NCI-H2196 treated with DMSO at 0.1 percent for 48 hours (cell line): ENCODE results near the gene SCLY.
"Not testable (repeated sequence)": the region's sequence is repeated elsewhere in the genome, so short reads cannot be mapped to it uniquely, and the experiment has no call there.

ENCODE experiments used
- DNase-seq: peaks from one replicate; lab custom pipeline; 2025; ENCODE audit not compliant: unreplicated experiment; lab: John Stamatoyannopoulos, UW

The SCLY gene

DNA sequence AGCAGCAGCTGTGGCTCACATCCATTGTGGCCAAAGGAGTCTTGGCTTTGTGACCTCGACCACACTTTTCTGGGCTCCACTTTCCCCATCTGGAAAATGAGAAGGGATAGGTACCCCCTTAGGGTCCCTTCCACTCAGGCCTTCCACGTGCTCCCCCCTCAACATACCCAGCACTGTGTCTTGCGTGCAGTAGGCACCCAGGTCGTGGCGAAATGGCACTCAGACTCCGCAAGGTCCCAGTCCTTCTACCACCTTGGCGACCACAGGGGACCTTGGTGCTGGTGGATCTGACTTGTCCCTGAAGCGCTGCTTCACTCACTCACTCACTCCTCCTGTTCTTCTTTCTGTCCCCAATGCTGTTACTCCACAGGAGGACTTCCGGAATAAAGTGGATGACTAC lies 19.9 kb upstream of the SCLY start:
- DNase-seq, result no peak

DNA sequence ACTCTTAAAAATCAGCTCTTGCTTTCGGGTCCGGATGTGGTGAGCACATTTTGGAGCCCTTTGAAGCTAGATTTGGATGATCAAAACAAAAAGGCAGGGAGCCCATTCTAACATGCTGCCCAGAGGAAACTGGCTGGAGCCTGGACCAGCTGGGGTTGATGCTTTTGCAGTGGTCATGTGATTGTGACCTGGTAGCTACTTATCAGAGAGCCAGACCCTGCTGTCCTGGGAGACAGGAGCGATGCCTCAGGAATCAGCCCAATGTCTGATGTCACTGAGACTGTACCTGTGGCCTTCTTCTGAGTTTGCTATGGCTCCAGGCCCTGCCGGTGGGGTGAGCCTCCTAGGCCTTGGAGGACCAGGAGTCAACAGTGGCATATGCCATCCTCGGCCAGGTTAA lies 18.7 kb upstream of the SCLY start:
- no peak for DNase-seq

DNA sequence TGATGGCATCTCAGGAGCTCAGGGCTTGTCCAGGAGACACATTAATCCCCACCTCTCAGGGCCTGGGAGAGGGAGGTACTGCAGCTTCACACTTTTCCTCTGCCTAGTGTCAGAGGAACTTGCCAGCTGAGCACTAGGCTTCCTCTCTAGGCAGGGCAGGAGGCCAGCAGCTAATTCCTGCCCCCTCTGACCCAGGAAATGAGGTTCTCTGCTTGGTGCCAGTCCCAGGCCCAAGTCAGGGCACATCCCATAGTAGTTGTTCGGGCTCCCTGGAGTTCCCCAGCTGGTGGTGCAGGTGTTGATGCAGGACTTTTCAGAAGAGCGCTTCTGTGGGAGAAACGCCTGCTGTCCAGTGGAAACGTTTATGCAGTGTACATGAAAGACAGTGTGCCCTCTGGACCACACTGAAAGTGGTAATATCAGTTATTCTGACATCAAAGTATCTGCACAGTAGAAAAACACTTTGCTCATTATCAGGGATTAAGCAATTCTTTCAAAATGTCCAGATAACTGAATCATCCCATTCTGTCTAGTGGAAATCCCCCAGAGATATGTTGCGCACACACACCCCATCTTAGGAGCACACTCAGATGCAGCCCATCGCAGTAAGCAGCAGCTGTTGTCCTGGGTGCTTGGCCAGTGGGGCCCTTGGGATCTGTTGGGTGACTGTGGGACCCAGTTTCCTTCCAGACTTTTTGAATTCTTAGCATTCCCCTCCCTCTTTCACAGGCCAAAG lies 17.8 kb upstream of the SCLY start:
- DNase-seq, result no peak

DNA sequence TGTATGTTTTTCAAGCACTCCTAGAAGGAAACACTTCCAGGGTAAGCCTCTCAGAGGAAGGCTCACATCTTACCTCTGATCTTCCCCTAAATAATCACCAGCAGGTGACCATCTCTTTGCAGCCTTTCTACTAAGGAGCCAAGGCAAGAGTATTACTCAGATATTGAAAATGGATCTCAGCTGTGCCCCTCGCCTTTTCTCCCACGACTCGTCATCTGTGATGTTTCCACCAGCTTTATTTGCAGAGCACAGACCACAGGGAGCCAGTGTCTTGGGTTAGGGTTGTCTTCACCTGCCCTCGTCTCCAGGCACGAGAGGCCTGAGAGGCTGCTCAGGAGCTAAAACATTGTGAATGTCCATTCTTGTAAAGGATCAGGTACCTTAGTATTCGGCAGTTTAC lies 16.9 kb upstream of the SCLY start:
- no peak for DNase-seq

DNA sequence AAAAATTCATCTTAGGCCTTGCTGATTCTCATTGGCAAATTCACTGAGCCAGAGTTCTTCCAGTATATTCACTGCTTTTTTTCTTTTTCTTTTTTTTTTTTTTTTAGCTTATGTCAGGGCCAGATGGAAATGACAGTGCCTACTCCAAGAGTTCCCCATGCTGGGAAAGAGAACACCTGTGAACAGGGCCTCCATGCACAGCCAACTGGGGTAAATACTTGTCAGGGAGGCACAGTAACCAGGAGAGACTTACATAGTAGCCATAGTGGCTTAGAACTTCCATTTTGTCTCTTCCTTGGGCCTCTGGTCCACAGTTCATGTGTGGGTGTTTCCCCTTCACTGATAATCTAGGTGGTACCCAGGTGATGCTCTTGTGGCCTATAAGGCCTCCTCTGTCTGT lies 15.2 kb upstream of the SCLY start:
- DNase-seq, result no peak

DNA sequence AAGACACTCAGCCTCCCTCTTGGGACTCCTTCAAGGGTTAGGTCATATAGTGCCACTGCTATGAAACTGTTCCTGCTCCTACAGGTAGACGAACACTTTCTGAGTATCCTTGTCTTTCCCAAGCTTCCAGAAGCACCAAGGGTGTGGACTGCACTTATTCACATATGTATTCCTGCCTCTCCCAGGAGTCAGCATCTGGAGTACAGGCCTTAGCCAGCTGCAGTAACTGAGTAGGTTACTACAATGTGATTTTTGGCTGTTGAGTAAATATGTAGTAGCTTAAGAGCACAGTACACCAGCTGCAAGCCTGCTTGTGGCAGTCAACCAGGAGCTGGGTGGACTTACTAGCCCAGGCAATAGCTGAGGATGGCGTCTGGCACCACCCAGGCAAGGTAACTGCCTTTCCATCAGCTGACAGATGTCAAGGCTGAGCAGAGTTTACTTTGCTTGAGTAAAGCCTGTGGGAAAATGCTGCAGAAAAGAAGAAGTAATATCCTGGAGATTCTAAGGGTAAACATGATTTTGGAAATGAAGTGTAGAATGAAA lies 14.0 kb upstream of the SCLY start:
- DNase-seq, result no peak

DNA sequence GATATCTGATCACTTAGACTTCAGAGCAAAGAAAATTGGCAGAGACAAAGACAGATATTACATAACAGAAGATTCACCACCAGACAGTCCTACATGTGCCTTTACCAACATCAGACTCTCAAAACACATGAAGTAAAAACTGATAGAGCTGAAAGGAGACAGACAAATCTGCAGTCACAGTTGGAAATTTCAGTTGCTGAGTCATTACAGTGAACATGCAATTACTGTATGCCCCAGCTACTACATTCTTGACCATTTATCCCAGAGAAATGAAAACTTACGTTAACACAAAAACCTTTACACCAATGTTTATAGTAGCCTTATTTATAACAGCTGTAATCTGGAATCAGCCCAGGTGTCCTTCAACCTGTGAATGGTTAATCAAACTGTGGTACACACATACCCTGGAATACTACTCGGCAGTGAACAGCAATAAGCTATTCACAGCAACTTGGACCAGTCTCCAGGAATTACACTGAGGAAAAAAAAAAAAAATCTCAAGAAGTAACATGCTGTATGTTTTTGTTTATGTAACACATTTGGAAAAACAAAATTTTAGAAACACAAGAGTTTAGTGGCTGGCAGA lies 7.5 kb upstream of the SCLY start:
- no peak for DNase-seq

DNA sequence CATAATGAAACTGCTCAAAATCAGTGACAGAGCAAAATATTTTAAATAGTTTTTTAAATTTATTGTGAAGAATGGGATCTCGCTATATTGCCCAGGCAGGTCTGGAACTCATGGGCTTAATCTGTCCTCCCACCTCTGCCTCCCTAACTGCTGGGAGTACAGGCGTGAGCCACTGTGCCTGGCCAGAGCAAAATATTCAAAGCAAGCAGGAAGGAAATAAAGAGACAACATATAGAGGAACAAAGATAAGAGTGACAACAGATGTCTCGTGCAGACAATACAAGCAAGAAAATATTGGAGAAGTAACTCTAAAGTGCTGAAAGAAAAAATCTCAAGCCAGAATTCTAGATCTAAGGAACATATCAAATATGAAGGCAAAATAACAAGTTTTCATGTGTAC lies 5.0 kb upstream of the SCLY start:
- no peak for DNase-seq

DNA sequence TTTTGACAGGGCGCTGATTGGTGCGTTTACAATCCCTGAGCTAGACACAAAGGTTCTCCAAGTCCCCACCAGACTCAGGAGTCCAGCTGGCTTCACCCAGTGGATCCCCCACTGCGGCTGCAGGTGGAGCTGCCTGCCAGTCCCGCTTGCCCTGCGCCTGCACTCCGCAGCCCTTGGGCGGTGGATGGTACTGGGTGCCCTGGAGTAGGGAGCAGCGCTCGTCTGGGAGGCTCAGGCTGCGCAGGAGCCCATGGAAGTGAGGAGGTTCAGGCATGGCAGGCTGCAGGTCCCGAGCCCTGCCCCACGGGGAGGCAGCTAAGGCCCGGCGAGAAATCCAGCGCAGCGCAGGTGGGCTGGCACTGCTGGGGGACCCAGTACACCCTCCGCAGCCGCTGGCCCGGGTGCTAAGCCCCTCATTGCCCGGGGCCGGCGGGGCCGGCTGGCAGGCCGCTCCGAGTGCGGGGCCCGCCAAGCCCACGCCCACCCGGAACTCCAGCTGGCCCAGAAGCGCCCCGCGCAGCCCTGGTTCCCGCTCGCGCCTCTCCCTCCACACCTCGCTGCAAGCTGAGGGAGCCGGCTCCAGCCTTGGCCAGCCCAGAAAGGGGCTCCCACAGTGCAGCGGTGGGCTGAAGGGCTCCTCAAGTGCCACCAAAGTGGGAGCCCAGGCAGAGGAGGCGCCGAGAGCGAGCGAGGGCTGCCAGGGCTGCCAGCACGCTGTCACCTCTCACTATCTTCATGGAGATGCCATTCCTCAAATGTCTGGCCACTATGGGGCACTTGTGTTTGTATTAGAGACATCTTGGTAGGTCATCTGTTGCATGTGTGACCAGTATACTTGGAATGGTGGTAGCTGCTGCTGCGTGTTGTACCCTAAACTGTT lies 2.9 kb upstream of the SCLY start:
- not testable (repeated sequence) for DNase-seq

DNA sequence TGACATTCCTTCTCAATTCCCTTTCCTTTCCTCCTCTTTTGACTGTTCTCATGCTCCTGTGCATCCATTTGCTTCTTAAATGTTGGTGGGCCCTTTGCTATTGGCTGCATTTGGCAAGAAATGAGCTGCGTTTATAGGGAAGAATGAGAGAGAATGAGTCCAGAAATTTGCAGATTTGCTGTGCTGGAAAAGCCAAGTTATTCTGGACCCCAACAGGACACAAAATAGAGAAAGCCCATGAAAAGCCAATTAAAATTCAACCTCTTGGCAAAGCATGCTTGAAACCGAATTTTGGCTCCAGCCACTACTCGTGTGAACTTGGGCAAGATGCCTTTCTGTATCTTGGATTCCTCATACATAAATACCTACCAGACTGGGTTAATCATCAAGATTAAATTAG lies 1.3 kb upstream of the SCLY start:
- DNase-seq, result no peak

DNA sequence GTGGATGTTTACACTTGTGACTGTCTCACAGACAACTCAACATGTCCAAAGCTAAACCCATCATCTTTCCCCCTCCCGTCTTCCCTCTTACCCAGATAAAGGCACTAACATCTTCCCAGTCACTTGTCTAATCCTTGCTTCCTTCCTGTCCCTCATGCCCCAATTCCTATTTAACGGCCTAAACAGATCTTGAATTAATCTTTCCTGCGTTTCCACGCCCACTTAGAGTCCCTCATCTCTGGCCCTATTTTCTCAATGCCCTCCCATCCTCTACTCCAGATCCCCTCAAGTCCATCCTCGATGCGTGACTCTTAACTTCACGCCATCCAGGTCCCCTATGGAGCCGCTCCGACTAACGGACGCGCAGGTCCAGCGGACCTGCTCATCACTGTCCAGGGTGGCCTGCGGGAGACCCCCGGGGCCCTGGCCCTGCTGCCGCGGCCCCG lies 682 bp upstream of the SCLY start:
- no peak for DNase-seq

DNA sequence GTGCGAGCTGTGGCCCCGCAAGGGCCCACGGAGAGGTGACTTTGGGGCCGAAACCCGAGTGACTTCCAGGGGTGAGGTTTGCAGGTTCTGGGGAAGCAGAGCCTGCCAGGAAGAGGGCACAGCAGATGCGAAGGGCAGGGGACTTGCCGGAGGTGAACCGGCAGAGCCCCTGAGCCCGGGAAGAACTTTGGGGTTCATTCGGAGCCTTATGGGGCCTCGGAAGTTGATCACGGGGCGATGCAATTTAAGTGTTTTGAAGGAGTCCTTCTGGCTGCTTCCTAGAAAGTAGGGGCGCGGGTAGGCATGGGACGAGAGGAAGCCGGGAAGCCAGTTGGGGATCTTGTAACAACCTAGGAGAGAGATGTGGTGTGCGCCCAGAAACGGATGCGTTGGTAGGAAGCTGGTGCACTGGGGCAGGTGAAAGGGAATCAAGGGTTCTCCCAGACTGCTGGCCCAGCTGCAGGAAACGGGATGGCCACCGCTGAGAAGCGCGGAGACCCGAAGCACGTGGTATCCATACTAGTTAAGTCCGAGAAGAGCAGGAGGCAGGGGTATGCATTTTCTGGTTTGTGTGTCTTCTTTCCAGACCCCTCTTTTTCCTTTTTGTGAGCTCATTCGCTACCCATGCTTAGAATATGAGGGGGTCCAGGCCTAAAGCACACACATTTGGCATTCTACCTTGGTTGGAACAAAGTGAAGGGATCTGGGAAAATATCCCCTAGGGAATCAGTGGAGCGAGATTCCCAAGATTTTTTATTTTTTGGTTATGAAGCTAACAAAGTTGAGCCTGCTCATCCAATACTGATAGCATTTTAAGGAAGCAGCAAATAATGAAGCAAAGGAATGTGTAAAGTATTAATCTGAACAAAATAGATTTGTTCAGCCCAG lies 758 bp downstream of the SCLY start:
- DNase-seq, result no peak

DNA sequence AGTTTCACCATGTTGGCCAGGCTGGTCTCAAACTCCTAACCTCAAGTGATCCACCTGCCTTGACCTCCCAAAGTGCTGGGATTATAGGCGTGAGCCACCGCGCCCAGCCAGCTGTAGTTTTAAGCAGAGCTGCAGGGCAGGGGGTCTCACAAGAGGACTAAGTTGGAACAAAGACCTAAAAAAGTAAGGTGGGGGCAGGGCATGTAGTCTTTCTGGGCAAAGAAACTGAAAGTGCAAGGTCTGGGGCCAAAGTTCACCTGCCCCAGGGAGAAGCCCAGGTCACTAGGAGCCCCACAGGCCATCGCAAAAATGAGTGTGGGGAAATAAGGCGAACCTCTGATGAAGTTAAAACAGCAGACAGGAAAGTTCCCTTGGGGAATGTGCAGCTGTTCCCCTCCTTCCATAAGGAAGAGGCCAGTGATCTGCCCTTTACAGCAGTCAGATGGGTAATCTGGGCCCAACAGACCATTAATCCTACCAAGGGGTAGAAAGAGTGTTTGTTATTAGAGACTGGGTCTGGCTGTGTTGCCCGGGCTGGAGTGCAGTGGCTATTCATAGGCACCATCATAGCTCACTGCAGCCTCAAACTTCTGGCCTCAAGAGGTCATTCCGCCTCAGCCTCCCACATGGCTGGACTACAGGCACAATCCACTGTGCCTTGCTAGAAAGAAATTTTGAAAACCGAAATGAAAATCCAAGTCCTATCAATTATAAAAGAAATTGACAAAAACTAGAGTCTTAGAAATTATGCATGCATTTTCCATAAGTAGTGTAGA lies 2.8 kb downstream of the SCLY start:
- DNase-seq, result no peak

DNA sequence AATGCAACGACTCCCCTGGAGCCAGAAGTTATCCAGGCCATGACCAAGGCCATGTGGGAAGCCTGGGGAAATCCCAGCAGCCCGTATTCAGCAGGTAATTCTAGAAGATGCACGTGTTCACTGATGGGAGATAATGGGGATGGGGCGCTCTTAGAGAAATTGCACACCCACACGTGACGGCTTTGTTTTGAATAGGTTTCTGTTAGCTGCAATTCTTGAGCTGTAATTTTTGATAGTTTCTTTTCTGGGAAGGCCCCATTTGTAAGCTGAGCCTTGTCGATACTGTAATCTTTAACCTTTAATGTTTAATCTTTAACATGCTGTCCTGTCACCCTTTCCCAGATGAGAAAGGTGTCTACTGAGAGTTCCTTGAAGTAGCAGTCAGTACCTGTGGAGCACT lies 3.6 kb downstream of the SCLY start:
- DNase-seq, result no peak

DNA sequence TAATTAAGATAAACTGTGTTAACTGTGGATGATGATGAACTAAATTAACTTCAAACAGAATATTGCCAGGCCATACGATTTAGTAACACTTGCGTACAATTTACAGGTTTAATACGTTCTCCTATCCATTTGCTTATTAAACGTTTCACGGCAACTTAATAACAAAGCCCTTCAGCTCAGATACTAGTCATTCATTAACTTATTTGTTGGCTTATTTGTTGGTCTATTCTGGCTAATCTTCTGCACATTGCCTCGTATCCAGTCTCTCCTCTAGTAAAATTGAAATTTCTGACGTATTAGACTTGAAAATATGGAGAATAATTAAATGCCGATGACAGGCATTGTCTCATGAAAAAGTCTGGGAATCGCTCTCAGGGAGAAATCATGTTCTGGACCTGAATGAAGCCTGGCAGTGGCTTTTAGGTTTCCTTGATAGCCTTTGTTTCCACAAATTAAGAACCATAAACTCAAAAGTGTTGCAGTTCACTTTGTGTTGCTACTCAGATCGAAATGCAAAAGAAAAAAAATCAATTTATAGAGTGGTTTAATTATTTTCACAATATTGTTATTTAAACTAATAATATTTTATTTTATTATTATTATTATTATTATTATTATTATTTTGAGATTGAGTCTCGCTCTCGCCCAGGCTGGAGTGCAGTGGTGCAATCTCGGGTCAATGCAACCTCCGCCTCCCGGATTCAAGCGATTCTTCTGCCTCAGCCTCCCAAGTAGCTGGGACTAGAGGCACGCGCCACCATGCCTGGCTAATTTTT lies 4.5 kb downstream of the SCLY start:
- DNase-seq, result no peak

DNA sequence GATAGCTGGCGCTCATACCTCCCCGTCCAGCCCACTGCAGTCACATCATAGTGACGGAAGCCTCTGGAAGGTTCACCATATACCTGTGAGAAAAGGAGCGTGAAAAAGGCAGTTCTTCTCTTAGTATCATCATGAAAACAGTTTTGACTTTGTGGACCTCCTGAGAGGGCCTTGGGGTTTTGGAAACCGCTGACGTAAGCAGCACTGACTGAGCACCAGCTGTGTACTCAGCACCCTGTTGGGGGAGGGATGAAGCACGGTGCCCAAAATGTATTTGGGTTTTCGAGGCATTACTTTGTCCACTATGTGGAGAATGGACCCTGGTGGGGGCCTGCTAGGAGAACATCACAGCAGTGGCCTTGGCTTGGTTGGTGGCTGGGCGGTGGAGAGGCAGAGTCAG lies 5.4 kb downstream of the SCLY start:
- no peak for DNase-seq

DNA sequence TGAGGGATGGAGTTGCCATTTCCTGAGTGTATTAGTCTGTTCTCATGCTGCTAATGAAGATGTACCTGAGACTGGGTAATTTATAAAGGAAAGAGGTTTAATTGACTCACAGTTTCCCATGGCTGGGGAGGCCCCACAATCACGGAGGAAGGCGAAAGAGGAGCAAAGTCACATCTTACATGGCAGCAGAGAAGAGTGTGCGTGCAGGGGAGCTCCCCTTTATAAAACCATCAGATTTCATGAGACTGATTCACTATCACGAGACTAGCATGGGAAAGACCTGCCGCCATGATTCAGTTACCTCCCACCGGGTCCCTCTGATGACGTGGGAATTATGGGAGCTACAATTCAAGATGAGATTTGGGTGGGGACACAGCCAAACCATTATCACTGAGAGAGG lies 5.9 kb downstream of the SCLY start:
- not testable (repeated sequence) for DNase-seq

DNA sequence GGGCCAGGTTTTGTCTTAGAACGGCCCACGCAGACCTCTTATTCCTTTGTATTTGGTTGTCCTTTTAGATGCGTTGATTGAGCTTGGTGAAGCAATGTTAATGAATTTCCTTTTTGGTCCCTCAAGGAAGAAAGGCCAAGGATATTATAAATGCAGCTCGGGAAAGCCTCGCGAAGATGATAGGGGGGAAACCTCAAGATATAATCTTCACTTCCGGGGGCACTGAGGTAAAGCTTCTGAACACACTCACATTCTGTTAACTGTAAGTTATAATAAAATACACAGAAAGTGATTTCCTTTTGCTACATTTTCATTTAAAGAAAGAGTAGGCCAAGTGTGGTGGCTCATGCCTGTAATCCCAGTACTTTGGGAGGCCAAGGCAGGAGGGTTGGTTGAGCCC lies 7.1 kb downstream of the SCLY start:
- no peak for DNase-seq

DNA sequence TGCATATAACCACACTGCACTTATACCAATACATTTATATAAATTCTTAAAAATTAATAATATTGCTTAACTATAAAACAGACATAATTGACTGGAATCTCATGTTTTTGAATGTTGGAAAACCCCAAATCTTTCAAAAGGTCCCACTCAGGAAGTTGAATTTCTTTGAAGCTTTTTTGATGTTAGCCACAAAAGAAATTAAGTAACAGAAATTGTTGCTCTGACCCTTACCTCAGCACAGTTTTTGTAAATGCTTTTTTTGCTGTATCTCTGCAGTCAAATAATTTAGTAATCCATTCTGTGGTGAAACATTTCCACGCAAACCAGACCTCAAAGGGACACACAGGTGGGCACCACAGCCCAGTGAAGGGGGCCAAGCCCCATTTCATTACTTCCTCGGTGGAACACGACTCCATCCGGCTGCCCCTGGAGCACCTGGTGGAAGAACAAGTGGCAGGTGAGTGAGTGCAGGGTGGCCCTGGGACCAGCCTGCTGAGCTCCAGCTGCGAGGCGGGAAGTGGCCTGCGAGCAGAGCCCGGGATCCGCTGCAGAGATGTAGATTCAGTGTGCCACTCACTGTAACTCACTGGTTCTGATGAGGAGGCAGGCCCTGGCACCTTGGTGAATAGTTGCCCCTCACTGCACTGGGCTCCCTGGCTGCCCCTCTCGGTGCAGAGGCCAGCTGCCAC lies 8.4 kb downstream of the SCLY start:
- DNase-seq, result no peak
